22Rv1 (cell line): ENCODE results near the gene SCGB1C2.

Experiments used
- ZFX ChIP-seq: fragments of 450-650 bp; IDR thresholded peaks from 2 replicates; pipeline ENCODE4 v1.6.1; 2017; ENCODE audit warnings: antibody characterized with exemption, borderline replicate concordance
- TF ChIP-seq, protein P1 (sequence below): fragments of 450-650 bp; IDR thresholded peaks from 2 replicates; pipeline ENCODE4 v1.5.1; 2017; ENCODE audit warnings: mild to moderate bottlenecking

- TF ChIP-seq, protein P1, sequence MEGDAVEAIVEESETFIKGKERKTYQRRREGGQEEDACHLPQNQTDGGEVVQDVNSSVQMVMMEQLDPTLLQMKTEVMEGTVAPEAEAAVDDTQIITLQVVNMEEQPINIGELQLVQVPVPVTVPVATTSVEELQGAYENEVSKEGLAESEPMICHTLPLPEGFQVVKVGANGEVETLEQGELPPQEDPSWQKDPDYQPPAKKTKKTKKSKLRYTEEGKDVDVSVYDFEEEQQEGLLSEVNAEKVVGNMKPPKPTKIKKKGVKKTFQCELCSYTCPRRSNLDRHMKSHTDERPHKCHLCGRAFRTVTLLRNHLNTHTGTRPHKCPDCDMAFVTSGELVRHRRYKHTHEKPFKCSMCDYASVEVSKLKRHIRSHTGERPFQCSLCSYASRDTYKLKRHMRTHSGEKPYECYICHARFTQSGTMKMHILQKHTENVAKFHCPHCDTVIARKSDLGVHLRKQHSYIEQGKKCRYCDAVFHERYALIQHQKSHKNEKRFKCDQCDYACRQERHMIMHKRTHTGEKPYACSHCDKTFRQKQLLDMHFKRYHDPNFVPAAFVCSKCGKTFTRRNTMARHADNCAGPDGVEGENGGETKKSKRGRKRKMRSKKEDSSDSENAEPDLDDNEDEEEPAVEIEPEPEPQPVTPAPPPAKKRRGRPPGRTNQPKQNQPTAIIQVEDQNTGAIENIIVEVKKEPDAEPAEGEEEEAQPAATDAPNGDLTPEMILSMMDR: no peak
- TF ChIP-seq ZFX: no peak
Observed at GRCh38 chr17:178292-179065, 41.1 kb downstream of the SCGB1C2 start.
